Heart left ventricle (tissue), 13 donors: ENCODE results near the gene TIMM17A.

Source experiments
- CTCF ChIP-seq, 12 donors: fragments of 200-600 bp; sonication (generic) in 4 of 12; IDR thresholded peaks; one replicate each; pipeline versions ENCODE4 v1.5.0 to v1.8.0; 2018 to 2022; ENCODE audit warnings: antibody characterized with exemption in 12 of 12, mild to moderate bottlenecking in 5 of 12
- POLR2A ChIP-seq, 2 donors: fragments of 450-650 bp; IDR thresholded peaks; one replicate each; pipeline ENCODE4 v1.6.1; 2017; ENCODE audit warnings: antibody characterized with exemption in 2 of 2, mild to moderate bottlenecking in 2 of 2, moderate library complexity in 2 of 2
- donor health status: ischemic (EF 13 %, LVEDD 7.1; RV severe dilation, severe dysfunction).
- donor health status: DM: no; HTN: yes; CAD: no.
- donor health status: DM: no; HTN: no; CAD: no.
- donor health status: ischemic (EF 25% LVEDD 6.9; RV normal size, moderate dysfunction).
- donor health status: ischemic (EF 25% LVEDD 5.7; RV mildly dilated, moderate dysfunction).
- donor health status: ischemic (EF 35%, LVEDD 5.7; RV mildly dilated, moderate dysfunction).
- donor health status: nonischemic (EF 11% LVEDD 7.7; RV severe dilation, severe dysfunction).
- donor health status: DM: yes; HTN: yes; CAD: no.
- donor health status: PGD.
- donor health status: ischemic (EF 29% LVEDD 5.4; RV normal size, mild dysfunction).
- donor health status: nonischemic (EF 23%, LVEDD 6.1; RV moderate dilation, normal function).

DNA sequence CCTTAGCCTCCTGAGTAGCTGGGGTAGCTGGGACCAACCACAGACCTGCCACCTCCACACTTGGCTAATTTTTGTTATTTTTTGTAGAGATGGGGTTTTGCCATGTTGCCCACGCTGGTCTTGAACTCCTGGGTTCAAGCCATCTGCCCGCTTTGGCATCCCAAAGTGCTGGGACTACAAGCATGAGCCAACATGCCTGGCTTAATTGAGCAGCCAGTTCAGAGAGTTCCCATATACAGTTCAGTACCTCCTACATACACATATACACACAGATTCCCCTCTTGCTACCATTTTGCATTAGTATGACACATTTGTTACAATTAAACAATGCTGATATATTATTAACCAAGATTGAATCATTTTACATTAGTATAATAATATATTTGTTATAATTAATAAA is 30.1 kb downstream of the TIMM17A start:
- TF ChIP-seq CTCF (IDR thresholded peaks at IDR 0.05) (no peak), POLR2A (IDR thresholded peaks at IDR 0.05) (no peak)
